ENCODE measurements around the gene DDX42. TPM values are rescaled to one million over a fixed set of nuclear protein-coding genes. Genes with fewer than 3 reads are reported as not detected.
"Not testable (repeated sequence)": the region's sequence is repeated elsewhere in the genome, so short reads cannot be mapped to it uniquely, and the experiment has no call there.

DDX42 gene
- total and polyA plus RNA-seq, 3 donors from 2014 or later: 124 to 203 (median 173) TPM

DNA sequence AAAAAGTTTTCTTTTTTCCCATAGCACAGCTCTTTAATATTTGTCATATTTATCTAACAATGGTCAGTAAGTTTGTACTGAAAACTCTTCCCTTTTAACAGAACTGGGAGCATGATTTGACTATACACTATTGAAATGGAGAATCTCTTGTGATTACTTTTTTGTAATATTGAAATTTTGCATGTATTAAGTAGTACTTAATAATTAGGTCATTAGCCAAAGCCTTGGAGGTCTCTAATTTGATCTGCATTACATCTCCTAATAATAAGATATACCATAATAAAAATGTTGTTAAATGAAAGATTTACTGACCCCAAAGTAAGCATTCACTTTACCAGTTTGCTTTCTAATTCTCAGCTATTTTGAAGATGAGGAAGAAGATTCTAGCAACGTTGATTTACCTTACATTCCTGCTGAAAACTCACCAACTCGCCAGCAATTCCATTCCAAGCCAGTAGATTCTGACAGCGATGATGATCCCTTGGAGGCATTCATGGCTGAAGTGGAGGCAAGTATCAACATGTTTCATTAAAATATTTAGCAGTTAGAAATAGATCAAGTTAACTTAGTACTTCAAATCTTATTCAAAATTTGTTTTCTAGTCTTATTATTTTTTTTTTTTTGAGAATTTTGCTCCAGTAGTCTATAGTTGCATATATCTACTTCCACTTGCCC, 18.2 kb downstream of the DDX42 start:
- 89 to 91% methylated on average over 3 of the region's 3 CpGs for WGBS, 2 donors
- Histone ChIP-seq H3K9me3 (no peaks in the 10 kb centered on the region), H3K27me3 (no peaks in the 10 kb centered on the region), H3K4me1 (no peaks in the 10 kb centered on the region), H3K4me3 (no peak overlapping the region), H3K36me3 (ENCODE audit: low read depth, missing control alignments) (no peaks in the 10 kb centered on the region), H3K27ac (no peak overlapping the region)
- intact Hi-C loops (cut with DNase I; ENCODE audit: low total_unique reads): no loop called here
- no peak for DNase-seq
- TF ChIP-seq, protein P1, sequence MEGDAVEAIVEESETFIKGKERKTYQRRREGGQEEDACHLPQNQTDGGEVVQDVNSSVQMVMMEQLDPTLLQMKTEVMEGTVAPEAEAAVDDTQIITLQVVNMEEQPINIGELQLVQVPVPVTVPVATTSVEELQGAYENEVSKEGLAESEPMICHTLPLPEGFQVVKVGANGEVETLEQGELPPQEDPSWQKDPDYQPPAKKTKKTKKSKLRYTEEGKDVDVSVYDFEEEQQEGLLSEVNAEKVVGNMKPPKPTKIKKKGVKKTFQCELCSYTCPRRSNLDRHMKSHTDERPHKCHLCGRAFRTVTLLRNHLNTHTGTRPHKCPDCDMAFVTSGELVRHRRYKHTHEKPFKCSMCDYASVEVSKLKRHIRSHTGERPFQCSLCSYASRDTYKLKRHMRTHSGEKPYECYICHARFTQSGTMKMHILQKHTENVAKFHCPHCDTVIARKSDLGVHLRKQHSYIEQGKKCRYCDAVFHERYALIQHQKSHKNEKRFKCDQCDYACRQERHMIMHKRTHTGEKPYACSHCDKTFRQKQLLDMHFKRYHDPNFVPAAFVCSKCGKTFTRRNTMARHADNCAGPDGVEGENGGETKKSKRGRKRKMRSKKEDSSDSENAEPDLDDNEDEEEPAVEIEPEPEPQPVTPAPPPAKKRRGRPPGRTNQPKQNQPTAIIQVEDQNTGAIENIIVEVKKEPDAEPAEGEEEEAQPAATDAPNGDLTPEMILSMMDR (IDR thresholded peaks at IDR 0.05): no peak
- no peak for TF ChIP-seq POLR2A (IDR thresholded peaks at IDR 0.05)

DNA sequence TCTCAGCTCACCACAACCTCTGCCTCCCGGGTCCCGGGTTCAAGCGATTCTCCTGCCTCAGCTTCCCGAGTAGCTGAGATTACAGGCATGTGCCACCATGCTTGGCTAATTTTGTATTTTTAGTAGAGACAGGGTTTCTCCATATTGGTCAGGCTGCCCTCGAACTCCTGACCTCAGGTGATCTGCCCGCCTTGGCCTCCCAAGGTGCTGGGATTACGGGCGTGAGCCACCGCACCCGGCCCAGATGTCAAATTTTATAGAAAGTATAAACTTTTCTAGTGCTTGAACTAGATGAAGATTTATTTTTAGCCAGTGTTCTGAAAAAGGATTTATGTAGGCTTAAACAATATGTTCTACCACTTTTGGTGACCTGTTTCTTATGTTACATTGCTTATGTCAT, 22.4 kb downstream of the DDX42 start:
- H3K36me3 ChIP-seq (ENCODE audit: low read depth, missing control alignments); H3K9me3 ChIP-seq; H3K4me3 ChIP-seq; H3K27ac ChIP-seq; DNase-seq; intact Hi-C loops (cut with DNase I; ENCODE audit: low total_unique reads); H3K4me1 ChIP-seq; H3K27me3 ChIP-seq: not testable (repeated sequence)
- 91 to 95% methylated on average over 10 of the region's 10 CpGs for whole genome bisulfite sequencing, 2 donors

DNA sequence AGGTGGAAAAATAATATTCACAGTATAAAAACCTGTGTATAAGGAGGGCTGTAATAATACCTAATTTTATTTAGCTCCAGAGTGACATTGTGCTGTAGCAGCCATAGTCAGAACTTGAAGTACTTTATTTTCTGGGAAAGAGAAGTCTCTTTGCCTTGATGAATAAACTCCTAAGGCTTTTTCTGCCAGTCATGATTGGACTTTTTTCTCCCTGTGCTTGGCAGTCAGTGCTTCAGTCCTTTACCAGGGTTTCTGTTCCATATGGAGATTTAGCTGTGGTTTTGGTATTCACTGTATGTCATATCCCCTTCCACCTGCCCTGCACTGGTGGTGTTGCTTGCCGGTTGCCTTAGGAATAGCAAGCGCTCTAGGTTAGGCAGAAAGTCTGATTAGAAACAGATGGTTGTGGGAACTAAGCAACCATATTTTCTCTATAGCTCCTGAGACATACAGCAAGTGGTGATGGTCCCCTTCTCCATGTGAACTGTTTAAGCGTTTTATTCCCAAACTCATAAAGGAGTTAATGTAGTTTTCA, 24.7 kb downstream of the DDX42 start:
- Histone ChIP-seq H3K4me1 (no peaks in the 10 kb centered on the region), H3K4me3 (no peak overlapping the region), H3K27ac (no peak overlapping the region), H3K27me3 (no peaks in the 10 kb centered on the region), H3K9me3 (no peaks in the 10 kb centered on the region), H3K36me3 (ENCODE audit: low read depth, missing control alignments) (no peaks in the 10 kb centered on the region)
- no peak for TF ChIP-seq POLR2A (IDR thresholded peaks at IDR 0.05)
- TF ChIP-seq, protein P1 (IDR thresholded peaks at IDR 0.05): no peak
- intact Hi-C loops (cut with DNase I; ENCODE audit: low total_unique reads): no loop called here
- no peak for DNase-seq
- WGBS, 2 donors: 92 to 96% methylated on average over 3 of the region's 3 CpGs

DNA sequence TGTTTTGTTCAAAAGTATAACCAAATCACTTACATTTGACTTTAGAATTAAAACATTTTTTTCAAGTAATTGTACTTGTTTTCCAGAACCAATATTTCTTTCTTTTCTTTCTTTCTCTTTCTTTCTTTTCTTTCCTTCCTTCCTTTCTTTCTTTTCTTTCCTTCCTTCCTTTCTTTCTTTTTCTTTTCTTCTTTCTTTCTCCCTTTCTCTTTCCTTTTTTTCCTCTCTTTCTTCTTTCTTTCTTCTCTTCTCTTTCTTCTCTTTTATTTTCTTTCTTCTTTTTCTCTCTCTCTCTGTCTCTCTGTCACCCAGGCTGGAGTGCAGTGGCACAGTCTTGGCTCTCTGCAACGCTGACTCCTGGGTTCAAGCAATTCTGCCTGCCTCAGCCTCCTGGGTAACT, 26.8 kb downstream of the DDX42 start:
- Histone ChIP-seq H3K27ac (no peak overlapping the region), H3K4me3 (no peak overlapping the region), H3K4me1 (no peaks in the 10 kb centered on the region), H3K36me3 (ENCODE audit: low read depth, missing control alignments) (no peaks in the 10 kb centered on the region), H3K9me3 (no peaks in the 10 kb centered on the region), H3K27me3 (no peaks in the 10 kb centered on the region)
- intact Hi-C loops (cut with DNase I; ENCODE audit: low total_unique reads): no loop called here
- DNase-seq: no peak
- 87 to 100% methylated on average over 1 of the region's 1 CpG for WGBS, 2 donors
- TF ChIP-seq POLR2A (IDR thresholded peaks at IDR 0.05): no peak
- TF ChIP-seq, protein P1 (IDR thresholded peaks at IDR 0.05): no peak

DNA sequence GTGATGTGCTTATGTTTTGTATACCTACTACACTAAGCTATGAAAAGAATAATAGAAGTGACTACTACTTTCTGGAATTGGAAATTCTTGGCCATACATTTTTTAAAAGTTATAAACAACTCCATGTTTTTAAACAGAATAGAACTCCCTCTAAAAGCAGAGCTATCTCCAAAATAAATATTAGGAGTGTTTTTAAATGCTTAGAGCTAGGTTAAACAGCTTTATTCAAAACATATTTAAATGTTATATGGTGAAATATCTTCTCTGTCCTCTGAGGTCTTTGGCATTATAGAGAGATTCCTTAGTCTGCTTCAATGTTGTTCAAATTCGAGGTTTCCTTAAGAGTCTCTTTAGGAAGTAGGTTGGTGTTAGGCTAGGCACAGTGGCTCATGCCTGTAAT, 30.4 kb downstream of the DDX42 start:
- no peak overlapping the region for H3K4me3 ChIP-seq
- H3K36me3 ChIP-seq (ENCODE audit: low read depth, missing control alignments): no peaks in the 10 kb centered on the region
- DNase-seq: no peak
- H3K27ac ChIP-seq: no peak overlapping the region
- no peaks in the 10 kb centered on the region for H3K4me1 ChIP-seq
- H3K9me3 ChIP-seq: no peaks in the 10 kb centered on the region
- H3K27me3 ChIP-seq: no peaks in the 10 kb centered on the region
- no peak for TF ChIP-seq POLR2A (IDR thresholded peaks at IDR 0.05)
- TF ChIP-seq, protein P1 (IDR thresholded peaks at IDR 0.05): no peak
- WGBS, 2 donors: 83 to 97% methylated on average over 1 of the region's 1 CpG
- intact Hi-C loops (cut with DNase I; ENCODE audit: low total_unique reads): no loop called here

Measured in testis (tissue), 3 donors.